OCI-LY1 (cell line): ENCODE data around the gene OR2T11.
"Not testable (repeated sequence)": the region's sequence is repeated elsewhere in the genome, so short reads cannot be mapped to it uniquely, and the experiment has no call there.

ENCODE experiments used
- EZH2 ChIP-seq: fragments of 200-600 bp; sonication (generic), shearing (Covaris generic); IDR thresholded peaks from 2 replicates; pipeline ENCODE4 v1.8.0; 2017; ENCODE audit warnings: borderline replicate concordance, mixed run types, mild to moderate bottlenecking, antibody characterized with exemption, low read length, moderate library complexity, mixed read lengths
- TF ChIP-seq, protein P1 (sequence below): fragments of 200-600 bp; sonication (generic), shearing (Covaris generic); IDR thresholded peaks from 2 replicates; pipeline ENCODE4 v1.5.1; 2017; ENCODE audit warnings: mild to moderate bottlenecking, antibody characterized with exemption, low read length, moderate library complexity, mixed read lengths

DNA sequence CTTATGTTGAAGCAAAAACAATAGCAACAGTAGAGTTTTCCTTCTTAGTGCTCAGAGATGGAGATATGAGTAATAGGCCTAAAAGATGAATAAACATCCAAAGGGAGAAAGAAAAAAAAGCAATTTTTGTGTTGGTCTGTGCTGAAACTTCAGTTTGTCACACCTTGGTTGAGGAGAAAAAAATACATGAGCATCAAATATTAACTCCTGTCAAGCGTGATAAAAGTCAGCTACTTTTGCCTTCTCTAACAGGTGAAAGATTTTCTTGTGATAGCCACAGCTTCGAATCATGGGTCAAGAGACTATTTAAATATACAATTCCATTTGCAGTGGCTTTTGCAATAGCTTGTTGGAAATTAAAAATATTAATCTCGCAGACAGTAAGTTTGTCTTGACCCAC lies 6.0 kb upstream of the OR2T11 start:
- TF ChIP-seq, protein P1, sequence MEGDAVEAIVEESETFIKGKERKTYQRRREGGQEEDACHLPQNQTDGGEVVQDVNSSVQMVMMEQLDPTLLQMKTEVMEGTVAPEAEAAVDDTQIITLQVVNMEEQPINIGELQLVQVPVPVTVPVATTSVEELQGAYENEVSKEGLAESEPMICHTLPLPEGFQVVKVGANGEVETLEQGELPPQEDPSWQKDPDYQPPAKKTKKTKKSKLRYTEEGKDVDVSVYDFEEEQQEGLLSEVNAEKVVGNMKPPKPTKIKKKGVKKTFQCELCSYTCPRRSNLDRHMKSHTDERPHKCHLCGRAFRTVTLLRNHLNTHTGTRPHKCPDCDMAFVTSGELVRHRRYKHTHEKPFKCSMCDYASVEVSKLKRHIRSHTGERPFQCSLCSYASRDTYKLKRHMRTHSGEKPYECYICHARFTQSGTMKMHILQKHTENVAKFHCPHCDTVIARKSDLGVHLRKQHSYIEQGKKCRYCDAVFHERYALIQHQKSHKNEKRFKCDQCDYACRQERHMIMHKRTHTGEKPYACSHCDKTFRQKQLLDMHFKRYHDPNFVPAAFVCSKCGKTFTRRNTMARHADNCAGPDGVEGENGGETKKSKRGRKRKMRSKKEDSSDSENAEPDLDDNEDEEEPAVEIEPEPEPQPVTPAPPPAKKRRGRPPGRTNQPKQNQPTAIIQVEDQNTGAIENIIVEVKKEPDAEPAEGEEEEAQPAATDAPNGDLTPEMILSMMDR = not testable (repeated sequence)
- TF ChIP-seq EZH2 = not testable (repeated sequence)
